TTC549 (cell line): ENCODE measurements around the gene RSRC1.

Source experiments
- FAIRE-seq: peaks from 2 replicates; lab custom pipeline; 2012; peaks lifted over from hg19 to GRCh38; lab: Jason Lieb, UNC

The RSRC1 gene

GRCh38 chr3:158233791-158234190 lies 123.9 kb downstream of the RSRC1 start:
- no peak for FAIRE-seq

GRCh38 chr3:158244274-158244673 lies 134.4 kb downstream of the RSRC1 start:
- no peak for FAIRE-seq

GRCh38 chr3:158247288-158247687 lies 137.4 kb downstream of the RSRC1 start:
- no peak for FAIRE-seq

GRCh38 chr3:158248261-158248660 lies 138.4 kb downstream of the RSRC1 start:
- FAIRE-seq: no peak

- FAIRE-seq: no peak
These were observed 139.3 kb downstream of the RSRC1 start for GRCh38 chr3:158249183-158249582.

GRCh38 chr3:158258619-158259018 lies 148.7 kb downstream of the RSRC1 start:
- no peak for FAIRE-seq

- no peak for FAIRE-seq
These were observed 150.5 kb downstream of the RSRC1 start for GRCh38 chr3:158260392-158260791.

- no peak for FAIRE-seq
These were observed 151.6 kb downstream of the RSRC1 start for GRCh38 chr3:158261371-158261991.

- FAIRE-seq: no peak
These were observed 155.0 kb downstream of the RSRC1 start for GRCh38 chr3:158264894-158265293.

GRCh38 chr3:158267015-158267414 lies 157.1 kb downstream of the RSRC1 start:
- FAIRE-seq: no peak

GRCh38 chr3:158269942-158270341 lies 160.1 kb downstream of the RSRC1 start:
- FAIRE-seq: no peak

- no peak for FAIRE-seq
These were observed 162.2 kb downstream of the RSRC1 start for GRCh38 chr3:158272081-158272480.

GRCh38 chr3:158273656-158274055 lies 163.8 kb downstream of the RSRC1 start:
- FAIRE-seq: no peak

- no peak for FAIRE-seq
These were observed 168.3 kb downstream of the RSRC1 start for GRCh38 chr3:158278187-158278586.

GRCh38 chr3:158279609-158280008 lies 169.7 kb downstream of the RSRC1 start:
- FAIRE-seq: no peak

- no peak for FAIRE-seq
These were observed 185.9 kb downstream of the RSRC1 start for GRCh38 chr3:158295771-158296170.

- no peak for FAIRE-seq
These were observed 188.1 kb downstream of the RSRC1 start for GRCh38 chr3:158297940-158298339.

- FAIRE-seq: no peak
These were observed 198.5 kb downstream of the RSRC1 start for GRCh38 chr3:158308236-158308928.

GRCh38 chr3:158312560-158313141 lies 202.8 kb downstream of the RSRC1 start:
- FAIRE-seq: no peak

- FAIRE-seq: peak; percentile 69
These were observed 203.5 kb downstream of the RSRC1 start for GRCh38 chr3:158313338-158313927.

- FAIRE-seq: no peak
These were observed 204.8 kb downstream of the RSRC1 start for GRCh38 chr3:158314426-158315357.
